D721Med (cell line): ENCODE results near the gene CHST15.

Experiments used
- DNase-seq: peaks from one replicate; pipeline ENCODE4 v3.0.0; 2011; ENCODE audit warnings: low spot score; ENCODE audit not compliant: insufficient read length
- FAIRE-seq: peaks from 2 replicates; lab custom pipeline; 2011; peaks lifted over from hg19 to GRCh38; lab: Jason Lieb, UNC
- TF ChIP-seq, protein P1 (sequence below): IDR thresholded peaks from 2 replicates; pipeline ENCODE4 v1.5.1; 2012; ENCODE audit warnings: mild to moderate bottlenecking, control low read depth; ENCODE audit not compliant: insufficient read depth; ENCODE audit errors: missing control alignments

Gene CHST15

DNA sequence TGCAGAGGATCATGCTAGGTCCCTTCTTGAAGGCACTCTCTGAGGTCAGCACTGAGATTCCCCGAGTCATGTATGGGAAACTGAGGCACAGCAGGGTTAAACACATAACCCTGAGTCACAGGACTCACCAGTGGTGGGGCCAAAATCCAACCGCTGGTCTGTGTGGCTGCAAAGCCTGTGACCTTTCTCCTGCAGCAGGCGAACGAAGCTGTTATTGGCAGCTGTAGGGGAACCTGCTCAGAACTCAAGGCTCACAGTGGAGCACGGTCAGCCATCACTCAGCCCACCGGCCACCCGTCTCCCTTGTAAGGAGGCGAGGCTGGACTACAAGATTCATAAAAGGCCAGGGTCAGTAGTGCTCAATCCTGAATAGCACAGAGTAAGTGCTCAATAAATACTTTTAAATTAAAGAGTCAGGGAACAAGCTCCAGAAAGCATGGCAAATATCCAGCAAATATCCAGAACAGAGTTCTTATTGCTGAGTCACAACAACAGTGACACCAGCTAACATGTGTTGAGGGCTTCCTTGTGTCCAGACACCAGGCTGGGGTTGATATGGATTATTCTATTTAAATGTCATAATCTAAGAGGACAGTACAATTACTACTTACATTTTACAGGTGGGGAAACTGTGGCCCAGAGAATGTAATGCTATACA is 34.9 kb downstream of the CHST15 start:
- DNase-seq (no peak), FAIRE-seq (no peak)
- TF ChIP-seq, protein P1, sequence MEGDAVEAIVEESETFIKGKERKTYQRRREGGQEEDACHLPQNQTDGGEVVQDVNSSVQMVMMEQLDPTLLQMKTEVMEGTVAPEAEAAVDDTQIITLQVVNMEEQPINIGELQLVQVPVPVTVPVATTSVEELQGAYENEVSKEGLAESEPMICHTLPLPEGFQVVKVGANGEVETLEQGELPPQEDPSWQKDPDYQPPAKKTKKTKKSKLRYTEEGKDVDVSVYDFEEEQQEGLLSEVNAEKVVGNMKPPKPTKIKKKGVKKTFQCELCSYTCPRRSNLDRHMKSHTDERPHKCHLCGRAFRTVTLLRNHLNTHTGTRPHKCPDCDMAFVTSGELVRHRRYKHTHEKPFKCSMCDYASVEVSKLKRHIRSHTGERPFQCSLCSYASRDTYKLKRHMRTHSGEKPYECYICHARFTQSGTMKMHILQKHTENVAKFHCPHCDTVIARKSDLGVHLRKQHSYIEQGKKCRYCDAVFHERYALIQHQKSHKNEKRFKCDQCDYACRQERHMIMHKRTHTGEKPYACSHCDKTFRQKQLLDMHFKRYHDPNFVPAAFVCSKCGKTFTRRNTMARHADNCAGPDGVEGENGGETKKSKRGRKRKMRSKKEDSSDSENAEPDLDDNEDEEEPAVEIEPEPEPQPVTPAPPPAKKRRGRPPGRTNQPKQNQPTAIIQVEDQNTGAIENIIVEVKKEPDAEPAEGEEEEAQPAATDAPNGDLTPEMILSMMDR, result no peak

DNA sequence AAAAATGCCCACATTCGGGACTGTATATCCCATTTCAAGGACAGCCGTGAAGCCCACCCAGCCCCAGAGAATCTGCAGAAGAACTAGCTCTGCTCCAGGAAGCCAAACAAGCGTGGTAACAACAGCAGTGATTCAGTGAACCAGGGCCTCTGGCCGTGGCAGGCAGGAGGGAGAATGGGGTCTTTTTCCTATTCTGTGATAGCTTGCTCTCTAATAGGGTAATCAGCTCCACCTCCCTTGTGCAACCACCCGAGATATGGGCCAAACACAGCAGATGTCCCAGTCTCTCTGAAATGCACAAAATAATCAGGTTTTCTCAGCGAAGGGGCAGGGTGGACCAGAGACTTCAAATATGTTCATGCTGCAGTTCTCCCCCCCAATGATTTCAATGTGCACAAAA is 35.8 kb downstream of the CHST15 start:
- FAIRE-seq (no peak), DNase-seq (no peak)
- TF ChIP-seq, protein P1, result no peak

DNA sequence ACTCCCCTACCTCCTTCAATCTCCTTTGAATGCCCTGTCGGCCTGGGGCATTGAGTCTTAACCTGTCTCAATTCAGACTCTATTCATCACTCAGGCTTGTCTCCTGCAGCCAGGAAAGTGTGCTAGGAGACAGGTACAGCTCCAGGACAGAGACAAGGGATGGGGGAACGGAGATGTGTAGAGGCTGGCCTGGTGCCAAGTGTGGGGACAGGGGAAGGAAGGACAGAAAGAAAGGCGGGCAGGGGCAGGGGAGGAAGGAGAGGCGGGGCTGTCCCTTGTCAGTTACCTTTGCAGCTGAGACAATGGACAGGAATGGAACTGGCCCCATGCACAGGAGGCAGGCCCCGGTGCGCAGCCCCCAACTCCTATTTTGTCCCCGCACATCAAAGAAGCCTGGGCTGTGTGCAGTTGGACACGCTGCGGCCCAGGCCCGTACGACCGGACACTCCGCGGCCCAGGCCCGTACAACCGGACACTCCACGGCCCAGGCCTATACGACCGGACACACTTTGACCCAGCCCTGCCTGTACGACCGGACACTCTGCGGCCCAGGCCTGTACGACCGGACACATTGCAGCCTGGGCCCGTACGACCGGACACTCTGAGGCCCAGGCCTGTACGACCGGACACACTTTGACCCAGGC is 36.9 kb downstream of the CHST15 start:
- DNase-seq, result no peak
- no peak for FAIRE-seq
- TF ChIP-seq, protein P1, result no peak

DNA sequence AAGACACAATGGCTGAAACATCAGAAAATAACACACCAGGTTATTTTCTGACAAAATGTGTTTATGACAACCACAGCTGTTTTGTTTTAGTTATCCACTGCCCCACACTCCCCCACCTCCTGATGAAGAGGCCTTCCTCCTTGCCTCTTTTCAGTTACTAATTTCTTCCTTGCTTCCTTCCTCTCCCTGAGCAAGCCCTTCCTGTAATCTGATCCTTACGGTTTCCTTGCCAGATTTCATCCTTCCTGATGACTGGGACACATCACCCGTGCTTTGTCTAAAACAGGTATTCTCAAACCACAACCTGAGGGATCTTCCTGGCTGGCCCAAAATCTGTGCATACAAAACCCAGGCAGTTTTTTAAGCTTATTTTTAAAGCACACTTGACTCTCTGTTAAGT is 39.4 kb downstream of the CHST15 start:
- DNase-seq (no peak), FAIRE-seq (no peak)
- TF ChIP-seq, protein P1, result no peak

DNA sequence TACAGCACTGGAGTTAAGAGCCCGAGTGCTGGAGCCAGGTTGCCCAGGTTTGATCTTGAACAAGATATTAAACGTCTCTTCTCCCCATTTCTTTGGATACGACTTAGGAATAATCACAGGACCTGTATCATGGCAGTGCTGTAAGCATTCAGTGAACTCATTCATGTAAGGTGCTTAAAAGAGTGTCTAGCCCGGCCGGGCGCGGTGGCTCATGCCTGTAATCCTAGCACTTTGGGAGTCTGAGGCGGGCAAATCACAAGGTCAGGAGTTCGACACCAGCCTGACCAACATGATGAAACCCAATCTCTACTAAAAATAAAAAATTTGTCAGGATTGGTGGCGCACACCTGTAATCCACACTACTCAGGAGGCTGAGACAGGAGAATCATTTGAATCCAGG is 40.8 kb downstream of the CHST15 start:
- DNase-seq (no peak), FAIRE-seq (no peak)
- TF ChIP-seq, protein P1, result no peak

DNA sequence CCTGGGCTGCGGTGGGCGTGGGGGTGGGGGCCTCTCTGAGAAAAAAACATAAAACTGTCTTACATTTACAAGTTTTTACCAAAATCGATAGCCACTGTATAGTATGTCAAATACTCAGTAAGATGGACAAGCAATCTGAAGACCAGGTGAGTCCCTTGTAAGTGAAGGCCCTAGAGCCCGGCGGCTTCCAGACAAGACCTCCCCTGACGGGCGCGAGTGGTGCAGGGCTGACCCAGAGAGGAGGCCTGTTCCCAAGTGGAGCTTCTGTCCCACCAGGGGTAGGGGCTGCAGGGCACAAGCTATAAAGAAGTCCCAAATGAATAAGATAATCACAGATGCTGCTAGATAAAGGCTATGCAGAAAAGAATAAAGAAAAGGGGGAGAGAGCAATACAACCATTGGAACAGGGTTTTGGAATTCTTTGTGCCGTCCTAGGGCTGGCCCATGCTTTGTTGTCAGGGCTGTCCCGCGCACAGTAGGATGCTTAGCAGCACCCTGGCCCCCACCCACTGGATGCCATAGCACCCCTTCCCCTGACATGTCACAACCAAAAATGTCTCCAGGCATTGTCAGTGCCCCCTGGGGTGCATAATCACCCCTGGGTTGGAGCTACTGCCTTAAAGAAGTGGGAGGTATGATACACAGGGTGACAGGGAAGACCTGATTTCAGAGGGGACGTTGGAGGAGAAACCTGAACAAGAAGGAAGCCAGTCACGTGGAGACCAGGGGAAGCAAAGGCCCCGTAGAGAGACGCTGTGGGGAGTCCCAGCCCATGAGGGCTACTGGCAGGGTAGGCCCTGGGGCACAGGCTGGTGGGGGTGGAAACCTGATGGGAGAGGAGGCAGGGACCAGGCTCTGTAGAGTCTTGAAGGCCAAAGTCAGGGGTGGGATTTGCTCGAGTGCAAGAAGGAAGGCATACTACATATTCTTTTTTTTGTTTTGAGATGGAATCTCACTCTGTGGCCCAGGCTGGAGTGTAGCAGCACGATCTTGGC is 43.1 kb downstream of the CHST15 start:
- DNase-seq (no peak), FAIRE-seq (no peak)
- TF ChIP-seq, protein P1, result no peak
